ENCODE measurements around the gene EPS8L2. TPM values are rescaled to one million over a fixed set of nuclear protein-coding genes. Genes with fewer than 3 reads are reported as not detected.

Gene EPS8L2
- total and polyA plus RNA-seq, 4 donors = 24.4 to 138 (median 62.7) TPM

DNA sequence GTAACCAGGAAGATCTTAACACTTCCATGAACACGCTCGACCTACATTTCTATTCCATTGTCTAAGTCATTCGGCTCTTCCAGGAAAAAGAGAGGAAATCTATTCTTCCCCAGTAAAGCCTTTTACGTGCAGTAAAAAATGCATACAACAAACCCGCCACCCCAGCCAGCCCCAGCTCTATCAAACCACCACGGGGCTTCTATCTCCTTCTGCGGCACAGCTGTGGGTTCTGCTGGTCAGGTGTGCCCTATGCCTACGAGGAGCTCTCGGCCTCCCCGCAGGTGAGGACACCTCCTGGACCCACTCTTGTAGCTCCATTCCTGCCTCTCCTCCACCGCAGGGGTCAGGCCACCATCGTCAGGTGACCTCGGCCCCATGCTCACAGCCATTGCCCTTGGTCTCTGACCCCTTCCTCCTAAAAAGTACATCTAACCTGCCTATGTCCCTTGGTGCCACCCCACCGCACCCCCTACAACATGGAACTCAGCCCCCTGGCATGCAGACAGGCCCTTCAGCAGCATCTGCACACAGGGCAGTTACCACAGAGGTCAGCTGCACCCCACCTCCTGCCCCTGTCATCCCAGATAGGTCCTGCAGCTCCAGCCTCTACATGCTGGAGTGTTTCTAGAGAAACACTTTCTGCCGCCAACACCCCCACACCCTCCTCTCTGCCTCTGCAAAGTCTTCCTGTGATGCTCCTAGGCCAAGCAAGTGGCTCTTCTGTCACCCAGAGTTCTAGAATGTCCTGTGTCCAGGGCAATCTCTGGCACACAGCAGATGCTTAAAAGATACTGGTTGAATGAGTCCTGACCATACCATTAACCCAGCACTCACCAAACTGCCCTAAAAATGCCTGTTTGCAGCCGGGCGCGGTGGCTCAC, 14.1 kb upstream of the EPS8L2 start:
- no peak overlapping the region for H3K4me3 ChIP-seq (ENCODE audit: low read depth in 1 of 3, low read length in 3 of 3)
- no peak overlapping the region for H3K27ac ChIP-seq (ENCODE audit: low read depth in 1 of 2, low read length in 2 of 2)
- DNase-seq (ENCODE audit: low spot score) = no peak
- TF ChIP-seq NR2F2 (IDR thresholded peaks at IDR 0.05) (no peak), TAF1 (conservative IDR thresholded peaks at IDR 0.05) (no peak), RXRA (IDR thresholded peaks at IDR 0.05) (no peak), JUND (IDR thresholded peaks at IDR 0.05) (no peak), FOXA1 (IDR thresholded peaks at IDR 0.05) (no peak), HNF4A (conservative IDR thresholded peaks at IDR 0.05) (no peak), GABPA (IDR thresholded peaks at IDR 0.05 in 1 of 2, conservative IDR thresholded peaks at IDR 0.05 in 1 of 2) (no peak), RAD21 (IDR thresholded peaks at IDR 0.05) (no peak), FOXA2 (IDR thresholded peaks at IDR 0.05) (no peak), YY1 (IDR thresholded peaks at IDR 0.05) (no peak), HNF4G (IDR thresholded peaks at IDR 0.05) (no peak), EGR1 (IDR thresholded peaks at IDR 0.05; ENCODE audit: low read depth in 2 of 2) (no peak)
- TF ChIP-seq, protein P1, sequence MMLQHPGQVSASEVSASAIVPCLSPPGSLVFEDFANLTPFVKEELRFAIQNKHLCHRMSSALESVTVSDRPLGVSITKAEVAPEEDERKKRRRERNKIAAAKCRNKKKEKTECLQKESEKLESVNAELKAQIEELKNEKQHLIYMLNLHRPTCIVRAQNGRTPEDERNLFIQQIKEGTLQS (IDR thresholded peaks at IDR 0.05) = no peak
- TF ChIP-seq, protein P2, sequence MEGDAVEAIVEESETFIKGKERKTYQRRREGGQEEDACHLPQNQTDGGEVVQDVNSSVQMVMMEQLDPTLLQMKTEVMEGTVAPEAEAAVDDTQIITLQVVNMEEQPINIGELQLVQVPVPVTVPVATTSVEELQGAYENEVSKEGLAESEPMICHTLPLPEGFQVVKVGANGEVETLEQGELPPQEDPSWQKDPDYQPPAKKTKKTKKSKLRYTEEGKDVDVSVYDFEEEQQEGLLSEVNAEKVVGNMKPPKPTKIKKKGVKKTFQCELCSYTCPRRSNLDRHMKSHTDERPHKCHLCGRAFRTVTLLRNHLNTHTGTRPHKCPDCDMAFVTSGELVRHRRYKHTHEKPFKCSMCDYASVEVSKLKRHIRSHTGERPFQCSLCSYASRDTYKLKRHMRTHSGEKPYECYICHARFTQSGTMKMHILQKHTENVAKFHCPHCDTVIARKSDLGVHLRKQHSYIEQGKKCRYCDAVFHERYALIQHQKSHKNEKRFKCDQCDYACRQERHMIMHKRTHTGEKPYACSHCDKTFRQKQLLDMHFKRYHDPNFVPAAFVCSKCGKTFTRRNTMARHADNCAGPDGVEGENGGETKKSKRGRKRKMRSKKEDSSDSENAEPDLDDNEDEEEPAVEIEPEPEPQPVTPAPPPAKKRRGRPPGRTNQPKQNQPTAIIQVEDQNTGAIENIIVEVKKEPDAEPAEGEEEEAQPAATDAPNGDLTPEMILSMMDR (IDR thresholded peaks at IDR 0.05; ENCODE audit: low read depth, low read length, missing input control) = no peak
- TF ChIP-seq, protein P3, sequence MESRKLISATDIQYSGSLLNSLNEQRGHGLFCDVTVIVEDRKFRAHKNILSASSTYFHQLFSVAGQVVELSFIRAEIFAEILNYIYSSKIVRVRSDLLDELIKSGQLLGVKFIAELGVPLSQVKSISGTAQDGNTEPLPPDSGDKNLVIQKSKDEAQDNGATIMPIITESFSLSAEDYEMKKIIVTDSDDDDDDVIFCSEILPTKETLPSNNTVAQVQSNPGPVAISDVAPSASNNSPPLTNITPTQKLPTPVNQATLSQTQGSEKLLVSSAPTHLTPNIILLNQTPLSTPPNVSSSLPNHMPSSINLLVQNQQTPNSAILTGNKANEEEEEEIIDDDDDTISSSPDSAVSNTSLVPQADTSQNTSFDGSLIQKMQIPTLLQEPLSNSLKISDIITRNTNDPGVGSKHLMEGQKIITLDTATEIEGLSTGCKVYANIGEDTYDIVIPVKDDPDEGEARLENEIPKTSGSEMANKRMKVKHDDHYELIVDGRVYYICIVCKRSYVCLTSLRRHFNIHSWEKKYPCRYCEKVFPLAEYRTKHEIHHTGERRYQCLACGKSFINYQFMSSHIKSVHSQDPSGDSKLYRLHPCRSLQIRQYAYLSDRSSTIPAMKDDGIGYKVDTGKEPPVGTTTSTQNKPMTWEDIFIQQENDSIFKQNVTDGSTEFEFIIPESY (IDR thresholded peaks at IDR 0.05) = no peak
- TF ChIP-seq, protein P4, sequence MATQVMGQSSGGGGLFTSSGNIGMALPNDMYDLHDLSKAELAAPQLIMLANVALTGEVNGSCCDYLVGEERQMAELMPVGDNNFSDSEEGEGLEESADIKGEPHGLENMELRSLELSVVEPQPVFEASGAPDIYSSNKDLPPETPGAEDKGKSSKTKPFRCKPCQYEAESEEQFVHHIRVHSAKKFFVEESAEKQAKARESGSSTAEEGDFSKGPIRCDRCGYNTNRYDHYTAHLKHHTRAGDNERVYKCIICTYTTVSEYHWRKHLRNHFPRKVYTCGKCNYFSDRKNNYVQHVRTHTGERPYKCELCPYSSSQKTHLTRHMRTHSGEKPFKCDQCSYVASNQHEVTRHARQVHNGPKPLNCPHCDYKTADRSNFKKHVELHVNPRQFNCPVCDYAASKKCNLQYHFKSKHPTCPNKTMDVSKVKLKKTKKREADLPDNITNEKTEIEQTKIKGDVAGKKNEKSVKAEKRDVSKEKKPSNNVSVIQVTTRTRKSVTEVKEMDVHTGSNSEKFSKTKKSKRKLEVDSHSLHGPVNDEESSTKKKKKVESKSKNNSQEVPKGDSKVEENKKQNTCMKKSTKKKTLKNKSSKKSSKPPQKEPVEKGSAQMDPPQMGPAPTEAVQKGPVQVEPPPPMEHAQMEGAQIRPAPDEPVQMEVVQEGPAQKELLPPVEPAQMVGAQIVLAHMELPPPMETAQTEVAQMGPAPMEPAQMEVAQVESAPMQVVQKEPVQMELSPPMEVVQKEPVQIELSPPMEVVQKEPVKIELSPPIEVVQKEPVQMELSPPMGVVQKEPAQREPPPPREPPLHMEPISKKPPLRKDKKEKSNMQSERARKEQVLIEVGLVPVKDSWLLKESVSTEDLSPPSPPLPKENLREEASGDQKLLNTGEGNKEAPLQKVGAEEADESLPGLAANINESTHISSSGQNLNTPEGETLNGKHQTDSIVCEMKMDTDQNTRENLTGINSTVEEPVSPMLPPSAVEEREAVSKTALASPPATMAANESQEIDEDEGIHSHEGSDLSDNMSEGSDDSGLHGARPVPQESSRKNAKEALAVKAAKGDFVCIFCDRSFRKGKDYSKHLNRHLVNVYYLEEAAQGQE (IDR thresholded peaks at IDR 0.05) = no peak
- TF ChIP-seq, protein P5, sequence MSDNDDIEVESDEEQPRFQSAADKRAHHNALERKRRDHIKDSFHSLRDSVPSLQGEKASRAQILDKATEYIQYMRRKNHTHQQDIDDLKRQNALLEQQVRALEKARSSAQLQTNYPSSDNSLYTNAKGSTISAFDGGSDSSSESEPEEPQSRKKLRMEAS (IDR thresholded peaks at IDR 0.05) = no peak
- no peaks in the 10 kb centered on the region for H3K27me3 ChIP-seq (ENCODE audit: control insufficient read depth in 4 of 4, insufficient read depth in 4 of 4, low read length in 3 of 4)
- 94% methylated on average over 18 of the region's 18 CpGs for WGBS
- peaks cover 5 to 28% (median 8%) of the 10 kb centered on the region in 4 donors for H3K36me3 ChIP-seq (ENCODE audit: control insufficient read depth in 4 of 4, insufficient read depth in 3 of 4, low read depth in 1 of 4, low read length in 3 of 4)
- H3K9ac ChIP-seq (ENCODE audit: low read depth in 1 of 2, low read length in 2 of 2) = no peak overlapping the region
- H3K4me1 ChIP-seq (ENCODE audit: control insufficient read depth in 4 of 4, insufficient read depth in 4 of 4, low read length in 3 of 4) = peaks cover 3 to 19% (median 15%) of the 10 kb centered on the region in 4 donors
- no peaks in the 10 kb centered on the region for H3K9me3 ChIP-seq (ENCODE audit: control insufficient read depth in 4 of 4, low read length in 3 of 4)
